HG02588 (cell line): ENCODE data around the gene IPO8.
A peak's percentile ranks its signal among the peaks of the same experiment; 100 is the strongest.
"Not testable (repeated sequence)": the region's sequence is repeated elsewhere in the genome, so short reads cannot be mapped to it uniquely, and the experiment has no call there.

Experiments
- ATAC-seq: cut with Tn5 transposase; IDR thresholded peaks from one replicate; pipeline ENCODE4 v1.9.1; 2021; ENCODE audit warnings: mild to moderate bottlenecking, moderate library complexity; ENCODE audit not compliant: unreplicated experiment

Gene IPO8

DNA sequence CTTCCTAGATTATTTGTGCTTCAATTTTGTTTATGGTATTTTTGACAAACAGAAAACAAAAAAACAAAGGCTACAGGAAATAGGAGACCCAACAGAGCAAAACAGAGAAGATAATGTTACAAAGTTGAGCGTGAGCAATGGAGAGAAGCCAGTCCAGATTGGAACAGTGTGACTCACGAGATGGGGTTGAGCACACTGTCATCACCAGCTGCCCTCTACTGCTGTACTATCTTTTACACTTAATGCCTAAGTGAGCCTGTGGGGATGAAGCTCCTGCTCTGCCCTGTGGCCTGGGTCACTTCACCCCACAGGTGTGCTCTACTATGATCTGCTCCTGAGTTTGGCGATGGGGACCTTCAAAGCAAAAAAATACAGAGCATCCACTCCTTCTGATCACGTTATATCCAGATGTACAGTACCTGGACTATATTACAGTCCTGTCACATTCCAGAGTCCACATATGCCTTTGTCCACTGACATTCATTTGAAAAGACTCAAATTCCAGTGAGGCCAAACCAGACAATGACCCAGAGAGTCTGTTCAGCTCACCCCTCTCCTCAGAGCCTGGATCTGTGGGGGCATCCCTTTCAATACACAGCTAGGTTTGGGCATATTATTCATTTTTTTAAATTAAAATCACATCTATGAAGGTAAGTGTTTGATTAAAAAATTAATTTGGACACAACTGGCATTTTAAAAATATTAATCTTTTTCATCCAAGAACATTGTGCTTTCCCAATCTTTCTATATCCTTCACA is 4.4 kb downstream of the IPO8 start:
- no peak for ATAC-seq

DNA sequence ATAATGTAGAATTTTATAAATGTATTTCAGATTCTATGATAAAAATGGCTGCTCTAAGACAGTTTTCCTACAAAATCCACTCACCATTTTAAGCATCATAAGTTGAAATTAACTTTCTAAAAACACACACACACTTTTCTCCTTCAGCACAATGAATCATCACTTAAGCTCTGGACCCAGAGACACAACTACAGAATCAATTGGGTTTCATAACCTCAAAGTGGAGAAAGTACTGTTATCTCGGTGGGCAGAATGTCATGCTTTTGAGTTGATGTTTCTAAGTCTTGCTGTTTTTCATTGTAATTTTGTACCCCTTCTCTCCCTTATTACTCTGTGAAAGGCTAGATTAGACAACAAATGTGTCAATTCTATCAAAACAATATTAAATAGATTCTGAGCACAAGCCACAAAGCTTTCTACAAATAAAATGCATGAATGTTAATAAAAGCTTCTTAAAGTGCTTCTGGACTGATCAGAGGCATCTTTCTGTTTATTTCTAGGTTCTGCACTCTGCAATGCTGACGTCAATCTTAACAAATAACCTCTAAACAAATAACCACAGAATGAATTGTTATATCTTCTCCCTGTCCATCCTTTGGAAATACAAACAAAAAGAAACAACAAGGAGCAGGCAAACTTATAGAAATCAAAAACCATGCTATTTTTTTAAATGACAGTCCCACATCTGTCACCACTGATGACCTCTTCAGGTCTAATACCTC is 8.2 kb downstream of the IPO8 start:
- ATAC-seq: no peak

- no peak for ATAC-seq
Observed at GRCh38 chr12:30679241-30679640, 16.4 kb downstream of the IPO8 start.

DNA sequence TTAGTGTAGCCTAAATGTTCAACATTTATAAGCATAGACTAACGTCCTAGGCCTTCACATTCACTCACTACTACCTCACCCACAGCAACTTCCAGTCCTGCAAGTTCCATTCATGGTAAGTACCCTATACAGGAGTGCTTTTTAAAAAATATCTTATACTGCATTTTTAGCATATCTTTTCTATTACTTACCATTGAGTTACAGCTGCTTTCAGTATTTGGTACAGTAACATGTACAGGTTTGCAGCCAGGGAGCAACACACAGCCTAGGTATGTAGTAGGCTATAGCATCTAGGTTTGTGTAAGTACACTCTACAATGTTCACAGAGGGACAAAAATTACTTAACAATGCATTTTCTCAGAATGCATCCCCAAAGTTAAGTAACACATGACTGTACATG is 17.4 kb downstream of the IPO8 start:
- ATAC-seq: no peak

- ATAC-seq: no peak
Observed at GRCh38 chr12:30661210-30661609, 34.5 kb downstream of the IPO8 start.

- ATAC-seq: no peak
Observed at GRCh38 chr12:30652034-30652696, 43.5 kb downstream of the IPO8 start.

DNA sequence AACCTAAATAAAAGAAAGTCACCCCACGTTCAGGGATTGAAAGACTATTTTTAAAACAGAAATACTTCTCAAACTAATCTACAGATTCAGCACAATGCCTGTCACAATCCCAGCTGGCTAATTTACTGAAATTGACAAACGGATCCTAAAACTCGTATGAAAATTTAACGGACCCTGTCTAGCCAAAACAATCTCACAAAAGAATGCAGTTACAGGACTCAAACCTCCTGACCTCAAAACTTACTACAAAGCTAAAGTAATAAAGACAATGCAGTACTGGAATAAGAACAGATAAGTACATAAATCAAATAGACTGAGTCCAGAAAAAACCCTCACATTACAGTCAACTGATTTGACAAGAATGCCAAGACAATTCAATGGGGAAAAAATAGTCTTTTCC is 48.8 kb downstream of the IPO8 start:
- ATAC-seq: no peak

DNA sequence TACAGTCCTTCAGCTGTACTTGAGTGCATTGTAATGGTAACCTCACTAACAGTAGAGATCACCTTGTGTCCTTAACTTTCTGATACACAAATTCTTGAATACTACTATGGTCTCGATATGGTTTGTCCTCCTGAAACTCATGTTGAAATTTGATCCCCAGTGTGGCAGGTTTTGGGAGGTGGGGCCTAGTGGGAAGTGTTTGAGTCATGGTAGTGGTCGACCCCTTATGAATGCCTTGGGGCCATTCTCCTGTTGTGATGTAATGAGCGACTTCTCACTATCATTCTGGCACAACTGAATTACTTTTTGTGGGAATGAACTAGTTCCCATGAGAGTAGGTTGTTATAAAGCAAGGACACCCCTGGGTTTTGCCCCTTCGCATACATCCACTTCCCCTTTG is 52.3 kb downstream of the IPO8 start:
- ATAC-seq: no peak

DNA sequence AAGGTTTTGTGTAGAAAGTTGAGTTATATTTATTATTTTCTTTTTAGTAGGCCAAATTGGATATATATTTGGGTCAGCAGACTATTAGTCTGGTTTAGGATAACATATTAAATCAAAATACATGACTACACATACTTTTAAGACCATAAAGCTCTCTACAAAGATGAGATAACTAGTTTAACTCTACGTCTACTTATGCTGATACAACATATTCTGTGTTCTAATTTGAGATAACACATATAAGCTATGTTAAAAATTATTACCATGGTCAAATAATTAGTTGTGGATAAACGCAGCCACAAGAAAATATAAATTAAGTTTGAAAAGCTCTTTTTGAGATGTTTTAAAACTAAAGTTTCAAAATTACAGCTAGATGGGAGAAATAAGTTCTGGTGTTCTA is 55.3 kb downstream of the IPO8 start:
- ATAC-seq: no peak

GRCh38 chr12:30635385-30635784 is 60.3 kb downstream of the IPO8 start:
- no peak for ATAC-seq

DNA sequence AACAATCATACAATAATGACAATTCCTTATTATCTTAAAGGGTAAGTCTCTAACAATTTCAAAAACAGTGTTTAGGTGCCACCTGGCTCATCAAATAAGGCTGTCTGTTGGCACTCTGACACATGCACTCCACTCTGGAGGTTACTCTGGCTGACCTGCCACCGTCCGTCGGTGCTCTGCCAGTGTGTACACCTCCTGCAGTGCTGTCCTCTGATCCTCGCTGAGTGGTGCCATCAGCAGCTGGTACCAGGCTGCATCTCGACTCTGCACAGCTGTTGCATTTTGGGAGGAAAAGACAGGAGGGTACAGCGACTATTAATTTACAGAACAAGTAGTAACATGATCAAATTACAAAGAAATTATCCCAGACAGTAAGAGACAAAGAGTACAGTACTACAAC is 63.9 kb downstream of the IPO8 start:
- ATAC-seq: no peak

DNA sequence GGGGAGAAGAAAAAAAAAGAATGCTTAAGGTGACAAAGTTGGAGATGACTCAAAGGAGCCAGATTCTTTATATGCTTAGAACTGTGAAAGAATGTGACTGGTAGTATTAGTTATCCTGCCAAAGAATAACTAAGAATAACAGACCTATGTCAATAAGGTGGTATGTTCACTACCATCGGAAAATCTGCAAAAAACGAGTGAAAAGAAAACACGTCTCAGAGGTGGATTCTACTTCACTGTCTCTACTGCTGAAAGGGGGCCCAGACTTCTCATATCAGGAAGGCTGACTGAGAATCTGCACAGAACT is 64.7 kb downstream of the IPO8 start:
- no peak for ATAC-seq

DNA sequence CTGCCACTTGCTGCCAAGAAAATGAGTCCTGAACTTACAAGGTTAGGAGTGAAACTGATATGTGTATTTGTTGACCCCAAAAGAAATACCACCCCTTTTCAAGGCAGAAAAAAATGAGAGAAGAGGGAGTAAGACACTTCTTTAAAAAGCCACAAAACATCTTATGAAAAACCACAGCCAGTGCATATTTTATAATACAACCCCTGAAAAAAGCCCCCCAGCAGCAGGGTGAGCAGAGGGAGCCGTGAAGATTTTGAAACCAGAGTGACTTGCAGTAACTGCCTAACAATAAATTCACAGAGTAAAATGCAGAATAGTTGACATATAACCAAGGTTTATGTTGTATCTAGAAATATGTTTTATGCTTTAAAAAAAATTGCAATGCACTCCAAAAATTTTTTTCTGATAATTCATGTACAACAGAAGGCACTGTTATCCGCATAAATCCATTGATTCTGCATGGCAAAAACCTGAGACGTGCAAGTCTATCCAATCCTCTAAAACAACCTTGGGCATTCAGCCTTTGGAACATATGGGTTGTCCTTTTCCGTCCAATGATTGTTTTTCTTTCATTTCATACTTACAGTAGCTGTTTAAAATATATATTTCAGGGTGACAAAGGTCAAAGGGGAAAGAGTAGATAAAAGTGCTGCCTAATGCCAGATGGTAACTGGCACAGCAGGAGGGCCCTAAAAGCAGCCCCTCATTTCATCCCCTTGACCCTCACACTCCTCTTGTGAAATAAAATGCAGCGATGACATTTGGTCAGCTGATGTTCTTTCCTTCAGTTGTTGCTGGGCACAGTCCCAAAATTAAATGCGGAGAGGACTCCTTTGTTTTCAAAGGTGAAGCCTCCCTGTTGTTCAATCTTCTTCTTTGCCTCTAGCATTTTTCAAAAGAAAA is 65.3 kb downstream of the IPO8 start:
- no peak for ATAC-seq

DNA sequence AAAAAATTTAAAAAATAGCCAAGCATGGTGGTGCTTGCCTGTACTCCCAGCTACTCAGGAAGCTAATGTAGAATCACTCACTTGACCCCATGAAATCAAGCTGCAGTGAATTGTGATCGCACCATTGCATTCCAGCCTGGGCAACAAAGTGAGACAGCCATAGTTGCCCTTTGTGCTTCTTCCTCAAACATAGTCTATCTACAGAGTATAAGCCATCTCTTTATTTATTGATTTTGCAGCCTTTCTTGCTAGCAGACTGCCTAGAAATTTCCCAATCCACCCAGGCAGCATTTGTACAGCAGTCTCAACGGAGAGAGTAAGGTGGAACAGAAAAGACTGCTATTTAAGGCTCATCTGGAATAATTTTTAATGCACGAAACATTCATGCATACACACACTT is 68.8 kb downstream of the IPO8 start:
- no peak for ATAC-seq

DNA sequence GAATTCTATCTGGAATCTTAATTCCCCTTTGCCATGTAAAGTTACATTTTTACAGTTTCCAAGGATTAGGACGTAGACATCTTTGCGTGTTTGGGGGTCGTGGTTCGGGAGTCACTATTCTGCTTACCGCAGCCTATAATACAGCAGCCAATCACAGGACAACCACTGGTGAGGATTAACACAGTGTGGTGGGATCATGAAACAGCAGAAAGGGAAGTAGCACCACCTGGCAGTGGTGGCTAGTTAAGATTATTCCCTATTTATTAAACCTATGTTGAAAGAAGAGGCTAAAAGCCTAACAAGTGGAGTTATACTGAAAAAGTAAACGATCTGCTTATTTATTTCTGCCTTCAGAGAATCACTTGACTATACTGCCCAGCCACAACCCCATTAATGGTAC is 71.7 kb downstream of the IPO8 start:
- no peak for ATAC-seq

DNA sequence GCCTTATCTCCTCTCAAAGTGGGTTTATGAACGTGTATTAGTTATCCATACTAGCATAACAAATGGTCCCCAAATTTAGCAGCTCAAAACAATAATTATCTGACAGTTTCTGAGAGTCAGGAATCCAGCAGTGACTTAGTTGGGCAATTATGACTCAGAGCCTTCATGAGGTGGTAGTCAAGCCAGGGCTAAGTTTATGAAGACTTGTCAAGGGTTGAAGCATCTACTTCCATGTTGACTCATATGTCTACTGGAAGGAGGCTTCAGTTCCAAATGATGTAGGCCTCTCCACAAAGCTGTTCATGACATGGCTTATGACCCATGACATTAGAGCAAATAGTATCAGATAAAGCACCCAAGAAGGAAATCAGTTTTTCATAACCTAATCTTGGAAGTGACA is 73.2 kb downstream of the IPO8 start:
- peak; percentile 87 for ATAC-seq

DNA sequence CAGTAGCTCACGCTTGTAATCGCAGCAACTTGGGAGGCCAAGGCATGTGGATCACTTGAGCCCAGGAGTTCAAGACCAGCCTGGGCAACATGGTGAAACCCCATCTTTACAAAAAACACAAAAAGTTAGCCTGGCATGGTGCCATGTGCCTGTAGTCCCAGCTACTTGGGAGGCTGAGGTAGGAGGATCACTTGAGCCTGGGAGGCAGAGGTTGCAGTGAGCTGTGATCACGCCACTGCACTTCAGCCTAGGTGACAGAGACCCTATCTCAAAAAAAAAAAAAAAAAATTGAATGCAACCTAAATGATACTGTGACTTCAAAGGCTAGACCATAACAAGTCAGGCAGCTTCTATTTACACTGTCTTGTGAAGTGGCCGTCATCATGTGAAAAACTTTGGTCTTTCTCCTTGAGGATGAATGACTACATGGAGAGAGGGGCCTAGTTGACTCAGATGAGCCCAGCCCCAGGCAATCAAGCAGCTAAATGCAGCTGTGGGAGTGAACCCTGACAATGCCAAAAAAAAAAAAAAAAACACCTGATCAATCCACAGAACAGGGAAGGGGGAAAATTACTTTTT is 73.9 kb downstream of the IPO8 start:
- not testable (repeated sequence) for ATAC-seq

DNA sequence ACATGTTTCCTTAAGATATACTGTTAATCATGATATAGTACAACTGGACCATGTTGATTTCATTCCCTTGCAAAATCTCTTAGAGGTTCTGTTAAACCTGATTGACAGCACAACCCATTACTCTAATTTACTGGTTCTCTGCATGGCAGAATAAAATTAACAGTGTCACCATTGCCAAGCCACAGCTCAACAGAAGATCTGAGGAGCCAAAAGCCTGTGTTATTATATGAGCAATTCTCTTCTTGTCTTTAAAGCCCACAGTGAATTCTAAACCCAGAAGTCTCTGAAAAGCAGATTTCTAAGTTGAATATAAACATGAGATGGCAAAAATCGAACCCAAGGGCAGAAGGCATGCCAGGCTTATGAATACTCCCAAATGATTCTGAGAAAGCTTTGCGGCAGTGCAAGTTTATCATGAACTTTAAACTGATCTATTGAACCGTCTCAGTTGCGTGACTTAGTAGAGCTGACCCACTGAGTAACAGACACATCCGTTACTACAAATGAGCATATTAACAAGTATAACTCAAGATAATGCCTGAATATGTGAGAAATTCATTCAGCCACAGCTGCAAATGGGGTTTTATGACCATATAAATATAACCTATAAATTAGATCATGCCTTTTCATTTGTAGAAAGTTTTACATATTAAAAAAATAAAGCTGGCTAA is 78.2 kb downstream of the IPO8 start:
- no peak for ATAC-seq

- no peak for ATAC-seq
Observed at GRCh38 chr12:30614031-30614430, 81.6 kb downstream of the IPO8 start.

DNA sequence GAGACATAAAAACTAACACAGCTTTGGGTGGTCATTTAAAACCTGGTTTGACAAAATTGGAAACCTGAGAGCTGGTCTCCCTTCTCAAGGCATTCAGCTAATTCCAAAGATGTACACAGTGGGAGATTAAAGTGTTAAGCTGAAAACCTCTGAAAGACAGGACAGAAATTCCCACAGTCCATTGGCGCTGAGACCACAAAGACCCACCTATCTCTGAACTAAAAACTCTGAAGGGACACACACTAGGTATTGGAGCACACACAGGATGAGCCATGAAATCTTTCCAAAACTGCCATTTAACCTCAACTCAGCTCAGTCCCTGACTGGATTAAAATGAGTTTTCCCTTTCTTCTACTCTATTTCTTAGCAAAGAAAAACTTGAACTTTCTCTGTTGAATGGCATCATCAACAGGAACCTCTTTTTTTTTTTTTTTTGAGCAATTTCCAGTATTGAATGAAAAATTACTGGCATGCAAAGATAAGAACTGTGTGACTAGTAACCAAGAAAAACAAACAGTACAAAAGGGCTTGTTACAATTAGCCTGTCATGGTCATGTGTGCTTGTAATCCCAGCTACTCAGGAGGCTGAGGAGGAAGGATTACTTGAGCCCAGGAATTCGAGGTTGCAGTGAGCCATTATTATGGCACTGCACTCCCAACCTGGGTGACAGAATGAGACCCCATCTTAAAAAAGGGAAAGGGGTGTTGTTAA is 82.4 kb downstream of the IPO8 start:
- no peak for ATAC-seq
